MM.1S (cell line): ENCODE data around the gene TSPAN5.

Experiments used
- DNase-seq: peaks from one replicate; pipeline ENCODE4 v3.0.0-alpha.2; 2015
- H2AFZ ChIP-seq: fragments of 300-600 bp; sonication (generic); 2 replicates; pipeline ENCODE4 v1.6.0; 2016; ENCODE audit warnings: antibody characterized with exemption, low read length
- H3F3A ChIP-seq: fragments of 300-600 bp; sonication (generic); 2 replicates; pipeline ENCODE4 v1.6.1; 2016; ENCODE audit warnings: mild to moderate bottlenecking, antibody characterized with exemption, low read length, moderate library complexity, mixed read lengths; ENCODE audit not compliant: insufficient read depth
- H3K27ac ChIP-seq: fragments of 300-600 bp; sonication (generic); 2 replicates; pipeline ENCODE4 v1.5.1; 2016; ENCODE audit warnings: mild to moderate bottlenecking, low read length
- H3K27me3 ChIP-seq: fragments of 300-600 bp; sonication (generic); replicated peaks from 2 replicates; pipeline ENCODE4 v1.6.0; 2016; ENCODE audit warnings: low read length; ENCODE audit not compliant: insufficient read depth
- H3K36me3 ChIP-seq: fragments of 300-600 bp; sonication (generic); replicated peaks from 2 replicates; pipeline ENCODE4 v1.6.1; 2016; ENCODE audit warnings: mild to moderate bottlenecking, low read length, mixed read lengths; ENCODE audit not compliant: insufficient read depth
- H3K4me1 ChIP-seq: fragments of 300-600 bp; sonication (generic); 2 replicates; pipeline ENCODE4 v1.6.1; 2016; ENCODE audit warnings: low read length, mixed read lengths
- H3K4me2 ChIP-seq: fragments of 300-600 bp; sonication (generic); 2 replicates; pipeline ENCODE4 v1.6.0; 2016; ENCODE audit warnings: low read depth, low read length
- H3K4me3 ChIP-seq: fragments of 300-600 bp; sonication (generic); 2 replicates; pipeline ENCODE4 v1.5.1; 2016; ENCODE audit warnings: low read length, mixed read lengths
- H3K79me2 ChIP-seq: fragments of 300-600 bp; sonication (generic); 2 replicates; pipeline ENCODE4 v1.6.1; 2016; ENCODE audit warnings: mixed run types, low read length, mixed read lengths
- H3K9ac ChIP-seq: fragments of 300-600 bp; sonication (generic); 2 replicates; pipeline ENCODE4 v1.6.1; 2016; ENCODE audit warnings: low read length, mixed read lengths
- H3K9me2 ChIP-seq: fragments of 300-600 bp; sonication (generic); replicated peaks from 2 replicates; pipeline ENCODE4 v1.6.1; 2016; ENCODE audit warnings: mild to moderate bottlenecking, low read length, mixed read lengths; ENCODE audit not compliant: insufficient read depth
- H3K9me3 ChIP-seq: fragments of 300-600 bp; sonication (generic); replicated peaks from 2 replicates; pipeline ENCODE4 v1.6.1; 2016; ENCODE audit warnings: mild to moderate bottlenecking, low read length, mixed read lengths; ENCODE audit not compliant: insufficient read depth
- H4K20me1 ChIP-seq: fragments of 300-600 bp; sonication (generic); 2 replicates; pipeline ENCODE4 v1.6.1; 2016; ENCODE audit warnings: mild to moderate bottlenecking, low read length, moderate library complexity, mixed read lengths; ENCODE audit not compliant: insufficient read depth
- CTCF ChIP-seq: fragments of 300-600 bp; sonication (generic); IDR thresholded peaks from 2 replicates; pipeline ENCODE4 v1.5.1; 2016; ENCODE audit warnings: antibody characterized with exemption, low read length, mixed read lengths
- EZH2 ChIP-seq: fragments of 300-600 bp; sonication (generic); optimal IDR thresholded peaks from 2 replicates; pipeline ENCODE3; 2017; ENCODE audit warnings: low read depth, mild to moderate bottlenecking, antibody characterized with exemption, low read length, mixed read lengths
- EZH2phosphoT487 ChIP-seq: fragments of 300-600 bp; sonication (generic); IDR thresholded peaks from 2 replicates; pipeline ENCODE4 v1.6.1; 2018; ENCODE audit warnings: antibody characterized with exemption, low read length

TSPAN5 gene

GRCh38 chr4:98602270-98602669, 56.1 kb downstream of the TSPAN5 start:
- Histone ChIP-seq H3K9me3 (no peaks in the 10 kb centered on the region), H3K36me3 (no peaks in the 10 kb centered on the region), H3K9me2 (no peaks in the 10 kb centered on the region), H3F3A (no peaks in the 10 kb centered on the region), H2AFZ (no peak overlapping the region), H3K9ac (no peak overlapping the region), H3K27me3 (no peaks in the 10 kb centered on the region), H3K27ac (no peak overlapping the region), H3K4me1 (no peaks in the 10 kb centered on the region), H3K4me2 (no peak overlapping the region), H4K20me1 (no peaks in the 10 kb centered on the region), H3K79me2 (no peaks in the 10 kb centered on the region), H3K4me3 (no peak overlapping the region)
- TF ChIP-seq CTCF, result no peak
- TF ChIP-seq EZH2, result no peak
- no peak for TF ChIP-seq EZH2phosphoT487
- DNase-seq, result no peak

- Histone ChIP-seq H3K9me3 (no peaks in the 10 kb centered on the region), H2AFZ (no peak overlapping the region), H3K4me3 (no peak overlapping the region), H3K27me3 (no peaks in the 10 kb centered on the region), H3K9me2 (no peaks in the 10 kb centered on the region), H4K20me1 (no peaks in the 10 kb centered on the region), H3K27ac (no peak overlapping the region), H3K79me2 (no peaks in the 10 kb centered on the region), H3K36me3 (no peaks in the 10 kb centered on the region), H3F3A (no peaks in the 10 kb centered on the region), H3K4me1 (no peaks in the 10 kb centered on the region), H3K9ac (no peak overlapping the region), H3K4me2 (no peak overlapping the region)
- no peak for DNase-seq
- TF ChIP-seq EZH2 (no peak), EZH2phosphoT487 (no peak)
These were observed 56.7 kb downstream of the TSPAN5 start for GRCh38 chr4:98601708-98602107.

- Histone ChIP-seq H3K79me2 (no peaks in the 10 kb centered on the region), H3K4me1 (no peaks in the 10 kb centered on the region), H3K9ac (no peak overlapping the region), H3F3A (no peaks in the 10 kb centered on the region), H3K27ac (no peak overlapping the region), H3K27me3 (no peaks in the 10 kb centered on the region), H2AFZ (no peak overlapping the region), H3K4me3 (no peak overlapping the region), H3K9me3 (no peaks in the 10 kb centered on the region), H4K20me1 (no peaks in the 10 kb centered on the region), H3K36me3 (no peaks in the 10 kb centered on the region), H3K9me2 (no peaks in the 10 kb centered on the region), H3K4me2 (no peak overlapping the region)
- TF ChIP-seq CTCF (no peak), EZH2phosphoT487 (no peak)
- no peak for DNase-seq
These were observed 58.7 kb downstream of the TSPAN5 start for GRCh38 chr4:98599617-98600205.

- Histone ChIP-seq H3K9ac (no peak overlapping the region), H3K79me2 (no peaks in the 10 kb centered on the region), H3K4me1 (peaks cover 1% of the 10 kb centered on the region; the same call in 1 of the 2 replicates), H3K27ac (no peak overlapping the region), H4K20me1 (no peaks in the 10 kb centered on the region), H3F3A (no peaks in the 10 kb centered on the region), H3K9me2 (no peaks in the 10 kb centered on the region), H3K4me3 (no peak overlapping the region), H3K9me3 (no peaks in the 10 kb centered on the region), H3K27me3 (no peaks in the 10 kb centered on the region), H2AFZ (no peak overlapping the region), H3K4me2 (no peak overlapping the region), H3K36me3 (no peaks in the 10 kb centered on the region)
- DNase-seq, result no peak
- TF ChIP-seq EZH2 (no peak), EZH2phosphoT487 (no peak), CTCF (no peak)
These were observed 71.5 kb downstream of the TSPAN5 start for GRCh38 chr4:98586962-98587354.
